PFSK-1 (cell line): Measurements from ENCODE around the gene LHX4.

Experiments used
- SIN3A ChIP-seq: IDR thresholded peaks from 2 replicates; pipeline ENCODE4 v1.6.1; 2012; ENCODE audit warnings: mild to moderate bottlenecking, low read length, moderate library complexity, borderline replicate concordance; ENCODE audit not compliant: insufficient read depth
- TAF1 ChIP-seq: IDR thresholded peaks from 2 replicates; pipeline ENCODE4 v1.6.1; 2012; ENCODE audit warnings: low read length, control low read depth, borderline replicate concordance; ENCODE audit not compliant: insufficient read depth

DNA sequence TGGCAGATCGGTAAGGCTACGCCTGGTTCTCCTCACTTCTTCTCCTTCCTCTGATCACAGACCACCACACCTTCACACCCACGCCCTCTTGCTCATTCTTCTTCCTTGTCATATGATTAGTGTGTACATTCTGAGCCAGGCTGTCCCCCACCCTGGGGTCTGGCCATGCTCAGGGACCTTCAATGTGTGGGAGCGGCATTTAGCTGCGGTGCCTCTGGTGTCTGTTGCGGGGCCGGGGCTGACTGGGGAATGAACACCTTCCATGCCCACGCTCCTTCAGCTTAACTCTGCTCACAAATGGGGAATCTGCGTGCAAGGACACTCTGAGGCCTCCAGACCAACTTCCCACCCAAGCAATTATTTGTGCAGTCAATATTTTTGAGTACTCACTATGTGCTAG is 46.0 kb upstream of the LHX4 start:
- TF ChIP-seq TAF1 (no peak), SIN3A (no peak)
